Tibial artery (tissue), 4 donors: ENCODE data around the gene NEUROG3.

Experiments used
- DNase-seq, 2 donors: peaks; one replicate each; pipeline ENCODE4 v3.0.0-alpha.2; 2019
- H3K27ac ChIP-seq, 2 donors: fragments of 200-600 bp; sonication (generic) in 1 of 2; 1 replicate in 1 of 2; 2 replicates in 1 of 2; pipeline ENCODE4 v1.5.1; 2018 to 2019; ENCODE audit warnings: mild to moderate bottlenecking in 1 of 2
- H3K27me3 ChIP-seq, 2 donors: fragments of 200-600 bp; sonication (generic) in 1 of 2; one replicate each; pipeline versions ENCODE4 v1.5.1 to v1.6.0; 2016 to 2019
- H3K36me3 ChIP-seq, 3 donors: fragments of 200-600 bp; sonication (generic) in 2 of 3; one replicate each; pipeline ENCODE4 v1.5.1; 2016 to 2019; ENCODE audit warnings: mild to moderate bottlenecking in 2 of 3
- H3K4me1 ChIP-seq, 4 donors: fragments of 200-600 bp; sonication (generic) in 2 of 4; 1 replicate in 3 of 4; 2 replicates in 1 of 4; pipeline ENCODE4 v1.5.1; 2016 to 2019
- H3K4me3 ChIP-seq, 2 donors: fragments of 200-600 bp; sonication (generic) in 1 of 2; 1 replicate in 1 of 2; 2 replicates in 1 of 2; pipeline ENCODE4 v1.5.1; 2018 to 2019; ENCODE audit warnings: mild to moderate bottlenecking in 2 of 2
- H3K9me3 ChIP-seq, 3 donors: fragments of 200-600 bp; sonication (generic) in 1 of 3; one replicate each; pipeline ENCODE4 v1.5.1; 2016 to 2019
- intact Hi-C: fragments of 100-400 bp; cut with DNase I; formaldehyde crosslinking; loops from one replicate; pipeline ENCODE4 v1.15.0; 2023; ENCODE audit warnings: low total_unique reads
- TF ChIP-seq, protein P1 (sequence below), 2 experiments: fragments of 200-600 bp in 1 of 2; fragments of 450-650 bp in 1 of 2; IDR thresholded peaks; one replicate each; pipeline ENCODE4 v1.5.1; 2017 to 2019; ENCODE audit warnings: antibody characterized with exemption in 2 of 2, mild to moderate bottlenecking in 1 of 2, moderate library complexity in 1 of 2

The NEUROG3 gene

DNA sequence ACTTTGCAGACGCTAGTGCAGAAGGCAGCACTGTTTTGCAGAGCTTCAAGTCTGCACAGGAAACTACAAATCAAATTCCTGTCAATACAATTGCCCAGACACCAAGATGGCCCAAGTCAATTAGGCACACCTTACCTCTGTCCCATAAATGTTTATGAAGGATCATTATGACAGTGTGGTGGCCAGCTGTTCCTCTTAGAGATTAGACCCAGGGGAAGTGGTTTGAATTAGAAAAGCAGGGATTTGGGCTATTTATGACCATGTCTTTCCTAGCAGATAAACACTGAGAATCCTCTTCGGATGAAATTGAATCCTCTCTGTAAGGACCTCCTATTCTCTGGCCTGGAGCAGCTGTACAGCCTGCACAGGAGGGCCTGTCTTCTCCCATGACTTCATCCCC is 9.9 kb upstream of the NEUROG3 start:
- peaks cover 0 to 32% of the 10 kb centered on the region in 2 donors for H3K27me3 ChIP-seq
- peaks cover 0 to 7% (median 0%) of the 10 kb centered on the region in 4 donors for H3K4me1 ChIP-seq
- intact Hi-C loops: no loop called here
- no peak overlapping the region for H3K27ac ChIP-seq
- TF ChIP-seq, protein P1, sequence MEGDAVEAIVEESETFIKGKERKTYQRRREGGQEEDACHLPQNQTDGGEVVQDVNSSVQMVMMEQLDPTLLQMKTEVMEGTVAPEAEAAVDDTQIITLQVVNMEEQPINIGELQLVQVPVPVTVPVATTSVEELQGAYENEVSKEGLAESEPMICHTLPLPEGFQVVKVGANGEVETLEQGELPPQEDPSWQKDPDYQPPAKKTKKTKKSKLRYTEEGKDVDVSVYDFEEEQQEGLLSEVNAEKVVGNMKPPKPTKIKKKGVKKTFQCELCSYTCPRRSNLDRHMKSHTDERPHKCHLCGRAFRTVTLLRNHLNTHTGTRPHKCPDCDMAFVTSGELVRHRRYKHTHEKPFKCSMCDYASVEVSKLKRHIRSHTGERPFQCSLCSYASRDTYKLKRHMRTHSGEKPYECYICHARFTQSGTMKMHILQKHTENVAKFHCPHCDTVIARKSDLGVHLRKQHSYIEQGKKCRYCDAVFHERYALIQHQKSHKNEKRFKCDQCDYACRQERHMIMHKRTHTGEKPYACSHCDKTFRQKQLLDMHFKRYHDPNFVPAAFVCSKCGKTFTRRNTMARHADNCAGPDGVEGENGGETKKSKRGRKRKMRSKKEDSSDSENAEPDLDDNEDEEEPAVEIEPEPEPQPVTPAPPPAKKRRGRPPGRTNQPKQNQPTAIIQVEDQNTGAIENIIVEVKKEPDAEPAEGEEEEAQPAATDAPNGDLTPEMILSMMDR (IDR thresholded peaks at IDR 0.05): no peak
- H3K9me3 ChIP-seq: no peaks in the 10 kb centered on the region
- H3K4me3 ChIP-seq: no peak overlapping the region
- no peak for DNase-seq
- H3K36me3 ChIP-seq: no peaks in the 10 kb centered on the region

DNA sequence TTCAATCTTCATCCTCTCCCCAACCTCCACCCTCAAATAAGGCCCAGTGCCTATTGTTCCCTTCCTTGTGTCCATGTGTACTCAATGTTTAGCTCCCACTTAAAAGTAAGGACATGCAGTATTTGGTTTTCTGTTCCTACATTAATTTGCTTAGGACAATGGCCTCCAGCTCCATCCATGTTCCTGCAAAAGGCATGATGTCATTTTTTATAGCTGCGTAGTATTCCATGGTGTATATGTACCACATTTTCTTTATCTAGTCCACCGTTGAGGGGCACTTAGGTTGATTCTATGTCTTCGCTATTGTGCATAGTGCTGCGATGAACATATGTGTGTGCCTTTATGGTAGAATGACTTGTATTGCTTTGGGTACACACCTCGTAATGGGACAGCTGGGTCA is 7.2 kb upstream of the NEUROG3 start:
- intact Hi-C loops: no loop called here
- Histone ChIP-seq H3K4me1 (peaks cover 0 to 7% (median 0%) of the 10 kb centered on the region in 4 donors), H3K27ac (no peak overlapping the region), H3K27me3 (peaks cover 0 to 59% of the 10 kb centered on the region in 2 donors), H3K36me3 (no peaks in the 10 kb centered on the region), H3K4me3 (no peak overlapping the region), H3K9me3 (no peaks in the 10 kb centered on the region)
- no peak for DNase-seq
- TF ChIP-seq, protein P1 (IDR thresholded peaks at IDR 0.05): no peak

DNA sequence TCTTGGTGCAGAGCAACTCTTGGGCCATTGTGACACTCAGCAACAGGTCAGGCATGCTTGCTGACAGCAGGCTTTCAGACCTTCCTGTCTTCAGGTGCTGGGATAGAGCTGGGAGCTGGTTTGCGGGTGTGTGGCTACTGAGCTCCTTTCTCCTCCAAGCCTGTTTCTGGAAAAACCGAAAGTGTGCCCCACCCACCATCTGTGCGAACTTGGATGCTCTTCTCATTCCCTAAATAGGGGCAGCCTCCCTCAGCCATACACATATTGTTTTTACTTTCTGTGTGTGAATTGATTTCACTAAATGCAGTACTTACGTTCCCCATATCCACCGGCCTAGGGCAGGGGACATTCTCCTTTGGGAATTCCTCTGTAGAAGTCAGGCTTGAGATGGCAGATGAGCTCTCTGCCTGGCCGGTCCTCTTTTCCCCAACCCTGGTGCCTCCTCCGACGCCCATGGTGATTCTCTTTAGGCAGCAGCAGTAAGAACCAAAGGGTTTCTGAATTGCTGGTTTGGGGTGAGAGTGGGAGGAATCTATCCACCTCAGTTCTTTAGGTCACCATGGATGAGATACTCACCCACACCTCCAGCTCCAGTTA is 6.3 kb upstream of the NEUROG3 start:
- peaks cover 0 to 68% of the 10 kb centered on the region in 2 donors for H3K27me3 ChIP-seq
- TF ChIP-seq, protein P1 (IDR thresholded peaks at IDR 0.05): no peak
- intact Hi-C loops: no loop called here
- no peak for DNase-seq
- peaks cover 0 to 11% (median 1%) of the 10 kb centered on the region in 4 donors for H3K4me1 ChIP-seq
- H3K27ac ChIP-seq: no peak overlapping the region
- H3K9me3 ChIP-seq: no peaks in the 10 kb centered on the region
- H3K4me3 ChIP-seq: no peak overlapping the region
- H3K36me3 ChIP-seq: no peaks in the 10 kb centered on the region

DNA sequence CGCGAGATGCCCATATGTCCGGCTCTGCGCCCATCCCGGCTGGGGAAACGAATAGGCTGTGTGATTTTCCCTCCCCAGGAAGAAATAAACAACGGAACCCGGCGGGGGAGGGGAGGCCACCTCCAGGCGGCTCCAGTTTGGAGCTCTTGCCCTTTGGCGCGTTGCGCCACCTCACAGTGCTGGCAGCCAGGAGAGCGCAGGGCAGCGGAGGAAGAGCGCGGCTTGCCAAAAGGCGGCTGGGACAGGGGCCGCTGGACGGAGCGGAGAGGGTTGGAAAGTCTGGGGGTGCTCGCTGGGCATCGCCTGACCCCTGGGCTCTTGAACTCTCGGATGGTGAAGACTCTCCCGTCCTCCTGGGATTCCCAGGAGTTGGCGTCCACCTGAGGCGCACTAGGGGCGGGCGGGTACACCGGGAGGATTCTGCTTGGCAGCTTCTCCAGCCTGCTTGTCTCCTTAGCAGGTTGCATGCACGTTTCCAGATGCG is 5.3 kb upstream of the NEUROG3 start:
- Histone ChIP-seq H3K36me3 (no peaks in the 10 kb centered on the region), H3K27ac (no peak overlapping the region), H3K4me3 (no peak overlapping the region), H3K9me3 (no peaks in the 10 kb centered on the region), H3K27me3 (peaks cover 0 to 78% of the 10 kb centered on the region in 2 donors), H3K4me1 (peaks cover 0 to 19% (median 3%) of the 10 kb centered on the region in 4 donors)
- intact Hi-C loops: no loop called here
- no peak for DNase-seq
- TF ChIP-seq, protein P1 (IDR thresholded peaks at IDR 0.05): no peak

DNA sequence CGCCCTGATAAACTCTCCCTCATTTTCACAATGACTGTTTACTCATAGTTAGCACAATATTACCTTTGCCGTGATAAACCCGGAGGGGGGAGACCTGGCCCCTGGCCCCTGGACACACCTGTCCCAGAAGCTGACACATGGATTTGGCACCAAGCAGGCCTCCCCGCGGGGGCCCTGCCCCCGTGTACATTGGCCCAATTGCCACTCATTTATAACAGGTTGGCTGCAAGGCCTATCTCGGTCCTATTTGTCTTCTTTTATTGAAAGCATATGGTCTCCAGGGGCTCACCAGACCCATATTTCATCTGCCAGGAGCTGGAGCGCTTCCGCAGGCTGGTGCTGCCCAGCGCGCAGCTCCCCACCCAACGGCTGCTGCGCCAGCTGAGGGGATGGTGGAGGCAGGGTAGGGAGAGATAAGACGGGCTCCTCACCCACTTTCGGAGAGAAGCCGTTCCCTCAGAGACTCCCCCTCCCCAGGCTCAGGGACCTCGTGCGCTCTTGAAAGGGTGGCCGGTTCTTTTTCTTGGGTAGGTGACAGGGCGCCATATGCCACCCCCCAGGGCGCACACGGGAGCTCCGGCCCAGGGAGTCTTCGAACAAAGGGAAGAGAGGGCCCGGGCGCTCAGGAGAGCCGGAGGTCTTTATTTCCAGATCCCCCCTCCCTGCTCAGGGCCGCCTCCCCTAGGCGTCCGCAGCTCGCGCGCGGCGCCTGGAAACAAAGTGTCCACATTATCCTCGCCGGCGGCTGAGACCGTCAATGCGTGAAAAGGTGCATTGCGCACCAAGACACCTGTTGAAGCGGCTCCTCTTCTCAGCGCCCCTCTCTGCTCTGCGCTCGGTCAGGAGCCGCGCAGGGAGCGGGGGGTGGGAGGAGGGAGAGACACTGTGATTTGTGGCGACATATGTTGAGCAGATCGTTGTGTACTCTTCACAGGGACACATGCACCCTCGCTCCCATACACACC is 4.3 kb upstream of the NEUROG3 start:
- Histone ChIP-seq H3K4me3 (no peak overlapping the region), H3K4me1 (peaks cover 0 to 29% (median 9%) of the 10 kb centered on the region in 4 donors), H3K27me3 (peaks cover 0 to 88% of the 10 kb centered on the region in 2 donors), H3K9me3 (no peaks in the 10 kb centered on the region), H3K27ac (no peak overlapping the region), H3K36me3 (no peaks in the 10 kb centered on the region)
- intact Hi-C loops: no loop called here
- TF ChIP-seq, protein P1 (IDR thresholded peaks at IDR 0.05): no peak
- DNase-seq: no peak
